SK-N-SH (cell line): ENCODE data around the gene PUS10. TPM values are rescaled to one million over a fixed set of nuclear protein-coding genes. Genes with fewer than 3 reads are reported as not detected.

ENCODE experiments used
- CTCF ChIA-PET: fragments of 300-600, 350-600 bp; formaldehyde crosslinking; extraction: SDS; loops from one replicate; lab custom pipeline; 2021; lab: Yijun Ruan, JAX
- POLR2A ChIA-PET: fragments of 350-600 bp; sonication (Branson Sonifier 250); formaldehyde crosslinking; extraction: SDS; loops from one replicate; lab custom pipeline; 2020; ENCODE audit warnings: antibody characterized with exemption, inconsistent platforms; lab: Yijun Ruan, JAX
- DNase-seq: peaks from one replicate; pipeline ENCODE4 v3.0.0; 2012
- H2AFZ ChIP-seq: fragments of 200-600 bp; sonication (generic); 2 replicates; pipeline ENCODE4 v1.8.1; 2016; ENCODE audit warnings: antibody characterized with exemption, mild to moderate bottlenecking, low read depth
- H3F3A ChIP-seq: fragments of 200-600 bp; sonication (generic); replicated peaks from 2 replicates; pipeline ENCODE3; 2016; ENCODE audit warnings: antibody characterized with exemption, mild to moderate bottlenecking; ENCODE audit not compliant: insufficient read depth
- H3K27ac ChIP-seq, 2 experiments: fragments of 200-500 bp in 1 of 2; fragments of 200-600 bp in 1 of 2; sonication (Bioruptor generic) in 1 of 2; sonication (generic), shearing (Covaris generic) in 1 of 2; 2 replicates each; pipeline versions ENCODE4 v1.5.1 to v1.6.1; 2014 to 2016; ENCODE audit warnings: low read depth in 2 of 2, inconsistent platforms in 1 of 2, low read length in 1 of 2, mild to moderate bottlenecking in 1 of 2, mixed read lengths in 1 of 2
- H3K27me3 ChIP-seq: fragments of 200-600 bp; sonication (generic), shearing (Covaris generic); 2 replicates; pipeline ENCODE4 v1.6.1; 2016; ENCODE audit warnings: mixed run types; ENCODE audit not compliant: insufficient read depth
- H3K36me3 ChIP-seq, 2 experiments: fragments of 200-500 bp in 1 of 2; fragments of 200-600 bp in 1 of 2; sonication (Bioruptor generic) in 1 of 2; sonication (generic) in 1 of 2; replicated peaks in 1 of 2; 2 replicates each; pipeline versions ENCODE3 to v1.5.1; 2014 to 2016; ENCODE audit warnings: low read length in 1 of 2, mild to moderate bottlenecking in 1 of 2; ENCODE audit not compliant: insufficient read depth in 2 of 2, control insufficient read depth in 1 of 2
- H3K4me1 ChIP-seq, 2 experiments: fragments of 200-500 bp in 1 of 2; fragments of 200-600 bp in 1 of 2; sonication (Bioruptor generic) in 1 of 2; sonication (generic), shearing (Covaris generic) in 1 of 2; 2 replicates each; pipeline versions ENCODE4 v1.5.1 to v1.6.1; 2014 to 2016; ENCODE audit warnings: low read depth in 1 of 2, low read length in 1 of 2, mixed run types in 1 of 2; ENCODE audit not compliant: insufficient read depth in 2 of 2, control insufficient read depth in 1 of 2
- H3K4me2 ChIP-seq: fragments of 200-600 bp; sonication (generic), shearing (Covaris generic); 2 replicates; pipeline ENCODE4 v1.6.1; 2017; ENCODE audit warnings: mixed run types
- H3K4me3 ChIP-seq, 2 experiments: fragments of 200-500 bp in 1 of 2; fragments of 200-600 bp in 1 of 2; sonication (Bioruptor generic) in 1 of 2; sonication (generic), shearing (Covaris generic) in 1 of 2; 2 replicates each; pipeline versions ENCODE4 v1.5.1 to v1.8.1; 2014 to 2016; ENCODE audit warnings: low read depth in 2 of 2, inconsistent platforms in 1 of 2, low read length in 1 of 2, mild to moderate bottlenecking in 1 of 2, mixed read lengths in 1 of 2, moderate library complexity in 1 of 2
- H3K79me2 ChIP-seq: fragments of 200-600 bp; sonication (generic); 2 replicates; pipeline ENCODE4 v1.8.1; 2017; ENCODE audit warnings: mild to moderate bottlenecking; ENCODE audit not compliant: insufficient read depth
- H3K9ac ChIP-seq: fragments of 200-600 bp; sonication (generic); 2 replicates; pipeline ENCODE4 v1.6.1; 2017; ENCODE audit warnings: mixed run types
- H3K9me2 ChIP-seq: fragments of 200-600 bp; sonication (generic); 2 replicates; pipeline ENCODE4 v1.6.1; 2017; ENCODE audit warnings: mixed run types
- H3K9me3 ChIP-seq: fragments of 200-600 bp; sonication (generic); 2 replicates; pipeline ENCODE4 v1.6.1; 2017; ENCODE audit warnings: mixed run types, mild to moderate bottlenecking, moderate library complexity
- H4K20me1 ChIP-seq: fragments of 200-600 bp; sonication (generic); 2 replicates; pipeline ENCODE4 v1.6.1; 2017; ENCODE audit warnings: mild to moderate bottlenecking, mixed run types; ENCODE audit not compliant: insufficient read depth
- CHD2 ChIP-seq: fragments of 150-350 bp; IDR thresholded peaks from 2 replicates; pipeline ENCODE4 v1.6.1; 2018; ENCODE audit warnings: low read length; ENCODE audit not compliant: partially characterized antibody
- CTCF ChIP-seq: fragments of 200-600 bp; sonication (generic); IDR thresholded peaks from 2 replicates; pipeline ENCODE4 v1.6.1; 2017; ENCODE audit warnings: antibody characterized with exemption, mild to moderate bottlenecking, moderate library complexity
- FOSL2 ChIP-seq: IDR thresholded peaks from 2 replicates; pipeline ENCODE4 v1.4.0; 2012; ENCODE audit warnings: low read depth, mild to moderate bottlenecking, moderate library complexity, borderline replicate concordance
- FOXM1 ChIP-seq: IDR thresholded peaks from 2 replicates; pipeline ENCODE4 v1.4.0; 2012; ENCODE audit warnings: low read depth, mild to moderate bottlenecking
- GABPA ChIP-seq: IDR thresholded peaks from 2 replicates; pipeline ENCODE4 v1.4.0; 2012; ENCODE audit warnings: low read depth, mild to moderate bottlenecking
- IRF3 ChIP-seq: fragments of 150-350 bp; IDR thresholded peaks from 2 replicates; pipeline ENCODE4 v1.6.1; 2016; ENCODE audit warnings: mild to moderate bottlenecking, low read depth, low read length
- MEF2A ChIP-seq: IDR thresholded peaks from 2 replicates; pipeline ENCODE4 v1.4.0; 2012; ENCODE audit warnings: low read depth, borderline replicate concordance
- NFIC ChIP-seq: IDR thresholded peaks from 2 replicates; pipeline ENCODE4 v1.4.0; 2012; ENCODE audit warnings: borderline replicate concordance
- NRF1 ChIP-seq: IDR thresholded peaks from 2 replicates; pipeline ENCODE4 v1.6.1; 2012; ENCODE audit warnings: low read depth, mild to moderate bottlenecking, low read length
- RAD21 ChIP-seq: IDR thresholded peaks from 2 replicates; pipeline ENCODE4 v1.6.1; 2012; ENCODE audit warnings: mild to moderate bottlenecking, low read length
- RCOR1 ChIP-seq: fragments of 150-350 bp; IDR thresholded peaks from 2 replicates; pipeline ENCODE4 v1.6.1; 2017; ENCODE audit warnings: antibody characterized with exemption, low read length
- RFX5 ChIP-seq: IDR thresholded peaks from 2 replicates; pipeline ENCODE4 v1.6.1; 2012; ENCODE audit warnings: mild to moderate bottlenecking, improper control_type of control experiment, low read length
- RXRA ChIP-seq: IDR thresholded peaks from 2 replicates; pipeline ENCODE4 v1.4.0; 2012; ENCODE audit warnings: low read depth, mild to moderate bottlenecking, borderline replicate concordance
- SIN3A ChIP-seq: IDR thresholded peaks from 2 replicates; pipeline ENCODE4 v1.6.1; 2012; ENCODE audit warnings: low read depth, mild to moderate bottlenecking, low read length, moderate library complexity, borderline replicate concordance
- SMC3 ChIP-seq: IDR thresholded peaks from 2 replicates; pipeline ENCODE4 v1.6.1; 2012; ENCODE audit warnings: low read depth, low read length, improper control_type of control experiment
- TAF1 ChIP-seq: IDR thresholded peaks from 2 replicates; pipeline ENCODE4 v1.6.1; 2012; ENCODE audit warnings: low read depth, mild to moderate bottlenecking, low read length, moderate library complexity, borderline replicate concordance
- TCF12 ChIP-seq: IDR thresholded peaks from 2 replicates; pipeline ENCODE4 v1.4.0; 2012
- TEAD4 ChIP-seq: IDR thresholded peaks from 2 replicates; pipeline ENCODE4 v1.4.0; 2012; ENCODE audit warnings: mild to moderate bottlenecking, borderline replicate concordance; ENCODE audit not compliant: insufficient read depth
- YY1 ChIP-seq: IDR thresholded peaks from 2 replicates; pipeline ENCODE4 v1.4.0; 2012; ENCODE audit warnings: low read depth, mild to moderate bottlenecking
- ZBTB33 ChIP-seq: IDR thresholded peaks from 2 replicates; pipeline ENCODE4 v1.4.0; 2012; ENCODE audit warnings: low read depth, borderline replicate concordance
- WGBS: methylation state at CpG from one replicate; pipeline ENCODE4 v1.1.6; 2017; ENCODE audit warnings: low lambda C conversion rate; 5-methylcytosine and 5-hydroxymethylcytosine counted together
- polyA plus RNA-seq, 3 experiments: library from polyadenylated mRNA; depleted of rRNA; stranded (reverse); fragments of >200 nt; gene quantifications; 2 replicates each; pipeline ENCODE4 v1.2.3, GENCODE V29; 2012

The PUS10 gene
- polyA plus RNA-seq, 1 of the 3 experiments (the other 2 are of a cell fraction), result 2.8 TPM

GRCh38 chr2:60948926-60949579 is 69.0 kb downstream of the PUS10 start:
- ChIA-PET CTCF (no interaction called here), POLR2A (no interaction called here)
- no peak overlapping the region for H3K27ac ChIP-seq
- no peak for DNase-seq
- no peak overlapping the region for H3K9ac ChIP-seq
- no peaks in the 10 kb centered on the region for H3K79me2 ChIP-seq
- H4K20me1 ChIP-seq, result no peaks in the 10 kb centered on the region
- no peaks in the 10 kb centered on the region for H3K9me3 ChIP-seq
- no peaks in the 10 kb centered on the region for H3K27me3 ChIP-seq
- no peak overlapping the region for H2AFZ ChIP-seq
- H3K4me3 ChIP-seq, result no peak overlapping the region
- H3F3A ChIP-seq, result no peaks in the 10 kb centered on the region
- H3K36me3 ChIP-seq, result peaks cover 5 to 13% of the 10 kb centered on the region in 2 experiments
- TF ChIP-seq RXRA (no peak), YY1 (no peak), GABPA (no peak), IRF3 (no peak), CHD2 (no peak), RFX5 (no peak), SIN3A (no peak), RCOR1 (no peak), MEF2A (no peak), RAD21 (no peak), NRF1 (no peak), NFIC (no peak), CTCF (no peak)
- H3K4me2 ChIP-seq, result no peak overlapping the region
- WGBS, result 89% methylated on average over 6 of the region's 6 CpGs
- H3K4me1 ChIP-seq, result no peaks in the 10 kb centered on the region
- no peaks in the 10 kb centered on the region for H3K9me2 ChIP-seq

GRCh38 chr2:60948161-60948560 is 69.9 kb downstream of the PUS10 start:
- Histone ChIP-seq H3K36me3 (peaks cover 0 to 8% of the 10 kb centered on the region in 2 experiments), H3K4me3 (no peak overlapping the region), H3K9ac (no peak overlapping the region), H3F3A (no peaks in the 10 kb centered on the region), H3K79me2 (no peaks in the 10 kb centered on the region), H3K27ac (no peak overlapping the region), H4K20me1 (no peaks in the 10 kb centered on the region), H3K9me2 (no peaks in the 10 kb centered on the region), H3K9me3 (no peaks in the 10 kb centered on the region), H3K27me3 (no peaks in the 10 kb centered on the region), H2AFZ (no peak overlapping the region), H3K4me2 (no peak overlapping the region), H3K4me1 (no peaks in the 10 kb centered on the region)
- POLR2A ChIA-PET, result no interaction called here
- DNase-seq, result no peak
- 95% methylated on average over 8 of the region's 8 CpGs for WGBS
- CTCF ChIA-PET, result no interaction called here
- TF ChIP-seq RCOR1 (no peak), SMC3 (no peak), TEAD4 (no peak), ZBTB33 (no peak), FOSL2 (no peak), IRF3 (no peak), TAF1 (no peak), TCF12 (no peak), CTCF (no peak), FOXM1 (no peak), CHD2 (no peak)
